ENCODE results near the gene RIC1. TPM values are rescaled to one million over a fixed set of nuclear protein-coding genes. Genes with fewer than 3 reads are reported as not detected.
"Not testable (repeated sequence)": the region's sequence is repeated elsewhere in the genome, so short reads cannot be mapped to it uniquely, and the experiment has no call there.

Gene RIC1
- polyA plus RNA-seq, 3 donors: 13.4 to 36.4 (median 16.3) TPM

DNA sequence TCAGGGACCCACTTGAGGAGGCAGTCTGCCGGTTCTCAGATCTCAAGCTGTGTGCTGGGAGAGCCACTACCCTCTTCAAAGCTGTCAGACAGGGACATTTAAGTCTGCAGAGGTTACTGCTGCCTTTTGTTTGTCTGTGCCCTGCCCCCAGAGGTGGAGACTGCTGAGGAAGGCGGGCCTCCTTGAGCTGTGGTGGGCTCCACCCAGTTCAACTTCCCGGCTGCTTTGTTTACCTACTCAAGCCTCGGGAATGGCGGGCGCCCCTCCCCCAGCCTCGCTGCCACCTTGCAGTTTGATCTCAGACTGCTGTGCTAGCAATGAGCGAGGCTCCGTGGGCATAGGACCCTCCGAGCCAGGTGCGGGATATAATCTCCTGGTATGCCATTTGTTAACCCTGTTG, 54.7 kb downstream of the RIC1 start:
- H3K36me3 Mint-ChIP-seq: peaks cover 19 to 37% of the 10 kb centered on the region in 2 donors
- H3K9ac ChIP-seq (ENCODE audit: insufficient read depth, low read length, poor library complexity, severe bottlenecking); H3K4me3 Mint-ChIP-seq; H3K27ac Mint-ChIP-seq; H3K27ac ChIP-seq (ENCODE audit: low read depth in 1 of 2, low read length in 2 of 2); H3K4me1 Mint-ChIP-seq; intact Hi-C loops (cut with micrococcal nuclease); H3K4me1 ChIP-seq (ENCODE audit: control insufficient read depth in 1 of 2, insufficient read depth in 2 of 2, low read length in 2 of 2); H3K4me3 ChIP-seq (replicated peaks in 1 of 3; ENCODE audit: low read depth in 2 of 3, low read length in 3 of 3); H3K27me3 ChIP-seq (ENCODE audit: control insufficient read depth in 2 of 2, insufficient read depth in 2 of 2, low read length in 2 of 2); H3K4me2 ChIP-seq (replicated peaks; ENCODE audit: extremely low read depth, low read length, poor library complexity, severe bottlenecking); H3K27me3 Mint-ChIP-seq (ENCODE audit: low read depth in 3 of 3); DNase-seq; H3K9me3 ChIP-seq (replicated peaks in 1 of 2; ENCODE audit: control insufficient read depth in 1 of 2, insufficient read depth in 1 of 2, low read length in 2 of 2); H2AFZ ChIP-seq (ENCODE audit: insufficient read depth, low read depth, low read length, poor library complexity, severe bottlenecking); H3K36me3 ChIP-seq (replicated peaks in 1 of 2; ENCODE audit: control insufficient read depth in 1 of 2, insufficient read depth in 2 of 2, low read length in 2 of 2): not testable (repeated sequence)
- peaks cover 30% of the 10 kb centered on the region for H4K20me1 ChIP-seq (ENCODE audit: insufficient read depth, low read length)
- 96% methylated on average over 5 of the region's 11 CpGs for WGBS (ENCODE audit: insufficient coverage)
- peaks cover 25 to 43% (median 33%) of the 10 kb centered on the region in 7 donors for H3K9me3 Mint-ChIP-seq
- peaks cover 22% of the 10 kb centered on the region for H3K79me2 ChIP-seq (ENCODE audit: insufficient read depth, low read length)

DNA sequence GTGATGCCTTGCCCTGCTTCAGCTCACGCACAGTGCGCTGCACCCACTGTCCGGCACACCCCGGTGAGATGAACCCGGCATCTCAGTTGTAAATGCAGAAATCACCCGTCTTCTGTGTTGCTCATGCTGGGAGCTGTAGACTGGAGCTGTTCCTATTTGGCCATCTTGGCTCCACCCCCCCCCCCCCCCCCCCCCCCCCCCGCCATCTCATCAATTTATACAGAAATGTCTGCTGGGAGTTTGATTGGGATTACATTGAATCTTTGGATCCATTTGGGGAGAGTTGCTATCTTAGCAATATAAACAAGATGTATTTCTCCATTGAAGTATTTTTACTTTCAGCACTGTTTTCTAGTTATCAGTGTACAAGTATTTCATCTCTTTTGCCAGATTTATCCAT, 55.2 kb downstream of the RIC1 start:
- no peak for DNase-seq
- no peaks in the 10 kb centered on the region for H3K27me3 ChIP-seq (ENCODE audit: control insufficient read depth in 2 of 2, insufficient read depth in 2 of 2, low read length in 2 of 2)
- H3K27ac Mint-ChIP-seq: peak overlapping the region in 1 of 7 donors; percentile 77
- peaks cover 35% of the 10 kb centered on the region for H4K20me1 ChIP-seq (ENCODE audit: insufficient read depth, low read length)
- no peaks in the 10 kb centered on the region for H3K36me3 ChIP-seq (replicated peaks in 1 of 2; ENCODE audit: control insufficient read depth in 1 of 2, insufficient read depth in 2 of 2, low read length in 2 of 2)
- peaks cover 7 to 9% of the 10 kb centered on the region in 2 donors for H3K9me3 ChIP-seq (replicated peaks in 1 of 2; ENCODE audit: control insufficient read depth in 1 of 2, insufficient read depth in 1 of 2, low read length in 2 of 2)
- H3K4me2 ChIP-seq (replicated peaks; ENCODE audit: extremely low read depth, low read length, poor library complexity, severe bottlenecking): no peak overlapping the region
- H3K9me3 Mint-ChIP-seq: peaks cover 25 to 43% (median 33%) of the 10 kb centered on the region in 7 donors
- H3K4me1 ChIP-seq (ENCODE audit: control insufficient read depth in 1 of 2, insufficient read depth in 2 of 2, low read length in 2 of 2): no peaks in the 10 kb centered on the region
- H3K36me3 Mint-ChIP-seq: peaks cover 19 to 37% of the 10 kb centered on the region in 2 donors
- H3K27ac ChIP-seq (ENCODE audit: low read depth in 1 of 2, low read length in 2 of 2): no peak overlapping the region
- H3K4me1 Mint-ChIP-seq: peaks cover 4% of the 10 kb centered on the region
- H3K27me3 Mint-ChIP-seq (ENCODE audit: low read depth in 3 of 3): peaks cover 0 to under 1% (median 0%) of the 10 kb centered on the region in 3 donors
- WGBS (ENCODE audit: insufficient coverage): 93% methylated on average over 2 of the region's 7 CpGs
- no peak overlapping the region for H3K4me3 ChIP-seq (replicated peaks in 1 of 3; ENCODE audit: low read depth in 2 of 3, low read length in 3 of 3)
- intact Hi-C loops (cut with micrococcal nuclease): no loop called here
- no peak overlapping the region for H3K4me3 Mint-ChIP-seq
- peaks cover 25% of the 10 kb centered on the region for H3K79me2 ChIP-seq (ENCODE audit: insufficient read depth, low read length)
- TF ChIP-seq, protein P1, sequence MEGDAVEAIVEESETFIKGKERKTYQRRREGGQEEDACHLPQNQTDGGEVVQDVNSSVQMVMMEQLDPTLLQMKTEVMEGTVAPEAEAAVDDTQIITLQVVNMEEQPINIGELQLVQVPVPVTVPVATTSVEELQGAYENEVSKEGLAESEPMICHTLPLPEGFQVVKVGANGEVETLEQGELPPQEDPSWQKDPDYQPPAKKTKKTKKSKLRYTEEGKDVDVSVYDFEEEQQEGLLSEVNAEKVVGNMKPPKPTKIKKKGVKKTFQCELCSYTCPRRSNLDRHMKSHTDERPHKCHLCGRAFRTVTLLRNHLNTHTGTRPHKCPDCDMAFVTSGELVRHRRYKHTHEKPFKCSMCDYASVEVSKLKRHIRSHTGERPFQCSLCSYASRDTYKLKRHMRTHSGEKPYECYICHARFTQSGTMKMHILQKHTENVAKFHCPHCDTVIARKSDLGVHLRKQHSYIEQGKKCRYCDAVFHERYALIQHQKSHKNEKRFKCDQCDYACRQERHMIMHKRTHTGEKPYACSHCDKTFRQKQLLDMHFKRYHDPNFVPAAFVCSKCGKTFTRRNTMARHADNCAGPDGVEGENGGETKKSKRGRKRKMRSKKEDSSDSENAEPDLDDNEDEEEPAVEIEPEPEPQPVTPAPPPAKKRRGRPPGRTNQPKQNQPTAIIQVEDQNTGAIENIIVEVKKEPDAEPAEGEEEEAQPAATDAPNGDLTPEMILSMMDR (IDR thresholded peaks at IDR 0.05): no peak
- H2AFZ ChIP-seq (ENCODE audit: insufficient read depth, low read depth, low read length, poor library complexity, severe bottlenecking): no peak overlapping the region
- H3K9ac ChIP-seq (ENCODE audit: insufficient read depth, low read length, poor library complexity, severe bottlenecking): no peak overlapping the region
